GM23338 (cell line): ENCODE measurements around the gene COX7B2. TPM values are rescaled to one million over a fixed set of nuclear protein-coding genes. Genes with fewer than 3 reads are reported as not detected.

Source experiments
- ATAC-seq: fragments of 200-7000 bp; cut with Tn5 transposase; 3 replicates; pipeline ENCODE4 v1.9.1; 2020
- DNase-seq: peaks from one replicate; pipeline ENCODE4 v3.0.0-alpha.2; 2015; ENCODE audit warnings: low spot score
- H2AFZ ChIP-seq: fragments of 200-600 bp; sonication (generic); 2 replicates; pipeline ENCODE4 v1.8.0; 2016; ENCODE audit warnings: antibody characterized with exemption, mild to moderate bottlenecking, moderate library complexity
- H3F3A ChIP-seq: fragments of 200-600 bp; sonication (generic); replicated peaks from 2 replicates; pipeline ENCODE4 v1.8.0; 2017; ENCODE audit warnings: antibody characterized with exemption, mixed run types, low read depth
- H3K27ac ChIP-seq: fragments of 200-600 bp; sonication (generic); 2 replicates; pipeline ENCODE4 v1.6.1; 2016; ENCODE audit warnings: low read depth
- H3K27me3 ChIP-seq: fragments of 200-600 bp; sonication (generic); 2 replicates; pipeline ENCODE4 v1.8.0; 2016; ENCODE audit warnings: mild to moderate bottlenecking, mixed run types, moderate library complexity; ENCODE audit not compliant: insufficient read depth
- H3K36me3 ChIP-seq: fragments of 200-600 bp; sonication (generic); 2 replicates; pipeline ENCODE4 v1.8.0; 2016; ENCODE audit warnings: mild to moderate bottlenecking; ENCODE audit not compliant: insufficient read depth
- H3K4me1 ChIP-seq: fragments of 200-600 bp; sonication (generic); 2 replicates; pipeline ENCODE4 v1.8.0; 2016; ENCODE audit warnings: mild to moderate bottlenecking, moderate library complexity; ENCODE audit not compliant: insufficient read depth
- H3K4me2 ChIP-seq: fragments of 200-600 bp; sonication (generic); 2 replicates; pipeline ENCODE4 v1.7.1; 2017; ENCODE audit warnings: mixed run types
- H3K4me3 ChIP-seq: fragments of 200-600 bp; sonication (generic); 2 replicates; pipeline ENCODE4 v1.6.1; 2016; ENCODE audit warnings: mixed run types
- H3K79me2 ChIP-seq: fragments of 200-600 bp; sonication (generic); replicated peaks from 2 replicates; pipeline ENCODE4 v1.8.0; 2017; ENCODE audit warnings: mild to moderate bottlenecking; ENCODE audit not compliant: insufficient read depth
- H3K9me2 ChIP-seq: fragments of 200-600 bp; sonication (generic); 2 replicates; pipeline ENCODE4 v1.8.0; 2017; ENCODE audit not compliant: insufficient read depth
- H4K20me1 ChIP-seq: fragments of 200-600 bp; sonication (generic); replicated peaks from 2 replicates; pipeline ENCODE4 v1.8.0; 2017; ENCODE audit warnings: mild to moderate bottlenecking; ENCODE audit not compliant: insufficient read depth
- H3K27ac Mint-ChIP-seq: 2 replicates; pipeline ENCODE4 v1.8.0; 2020; ENCODE audit warnings: inconsistent platforms, mild to moderate bottlenecking, moderate library complexity, mixed read lengths
- H3K27me3 Mint-ChIP-seq: 3 replicates; pipeline ENCODE4 v1.8.0; 2022; ENCODE audit warnings: low read depth, mild to moderate bottlenecking, moderate library complexity, mixed read lengths, inconsistent platforms; ENCODE audit not compliant: insufficient read depth, poor library complexity
- H3K36me3 Mint-ChIP-seq: 3 replicates; pipeline ENCODE4 v1.8.0; 2021; ENCODE audit warnings: low read depth, mild to moderate bottlenecking, inconsistent platforms, moderate library complexity, mixed read lengths
- H3K4me1 Mint-ChIP-seq: 3 replicates; pipeline ENCODE4 v1.8.0; 2020; ENCODE audit warnings: mild to moderate bottlenecking, inconsistent platforms, mixed read lengths
- H3K4me3 Mint-ChIP-seq: 3 replicates; pipeline ENCODE4 v1.8.0; 2021; ENCODE audit warnings: moderate library complexity, mild to moderate bottlenecking, inconsistent platforms, mixed read lengths
- H3K9me3 Mint-ChIP-seq: 3 replicates; pipeline ENCODE4 v1.8.0; 2020; ENCODE audit warnings: moderate library complexity, mild to moderate bottlenecking, inconsistent platforms, mixed read lengths
- CREB1 ChIP-seq: fragments of 250-450 bp; sonication (Bioruptor Pico); IDR thresholded peaks from 2 replicates; pipeline ENCODE4 v1.5.0; 2020; ENCODE audit warnings: low read depth, mild to moderate bottlenecking, moderate library complexity
- JUNB ChIP-seq: IDR thresholded peaks from one replicate; pipeline ENCODE4 v1.6.1; 2016; ENCODE audit warnings: antibody characterized with exemption; ENCODE audit not compliant: unreplicated experiment
- NANOG ChIP-seq: IDR thresholded peaks from 2 replicates; pipeline ENCODE4 v1.6.1; 2016; ENCODE audit warnings: antibody characterized with exemption, borderline replicate concordance
- REST ChIP-seq: IDR thresholded peaks from one replicate; pipeline ENCODE4 v1.6.1; 2018; ENCODE audit warnings: antibody characterized with exemption; ENCODE audit not compliant: unreplicated experiment
- ZNF114 ChIP-seq: fragments of 250-450 bp; sonication (Bioruptor Pico); IDR thresholded peaks from 2 replicates; pipeline ENCODE4 v1.5.0; 2020; ENCODE audit warnings: mild to moderate bottlenecking, moderate library complexity
- ZNF331 ChIP-seq: fragments of 250-450 bp; sonication (Bioruptor Pico); IDR thresholded peaks from 2 replicates; pipeline ENCODE4 v1.5.0; 2020; ENCODE audit warnings: low read depth, mild to moderate bottlenecking, moderate library complexity
- ZNF462 ChIP-seq: fragments of 250-450 bp; sonication (Bioruptor Pico); IDR thresholded peaks from 2 replicates; pipeline ENCODE4 v1.5.0; 2020; ENCODE audit warnings: mild to moderate bottlenecking, moderate library complexity
- polyA plus RNA-seq: library from polyadenylated mRNA; unstranded; fragments of >200 nt; fragmentation: Nextera tagmentation; extraction: Ambion mirVana; gene quantifications from 2 replicates; pipeline ENCODE4 v1.2.1, GENCODE V29; 2016
- total RNA-seq: library from RNA; depleted of rRNA; stranded (reverse); fragments of >200 nt; shearing (Covaris generic); gene quantifications from 2 replicates; pipeline ENCODE4 v1.2.3, GENCODE V29; 2014

COX7B2 gene
- total and polyA plus RNA-seq, 2 experiments from 2014 or later = not detected

GRCh38 chr4:46955601-46956000 lies 46.6 kb upstream of the COX7B2 start (continued):
- no peak for TF ChIP-seq ZNF462 (CRISPR knock-in tag)
- no peak for TF ChIP-seq NANOG

- Histone ChIP-seq H2AFZ (no peak overlapping the region), H3K9me2 (no peaks in the 10 kb centered on the region), H3K4me1 (no peaks in the 10 kb centered on the region), H3K36me3 (no peaks in the 10 kb centered on the region), H3K4me2 (no peak overlapping the region), H3K4me3 (no peak overlapping the region), H3K27me3 (no peaks in the 10 kb centered on the region), H3K79me2 (no peaks in the 10 kb centered on the region), H4K20me1 (no peaks in the 10 kb centered on the region), H3K27ac (no peak overlapping the region), H3F3A (no peaks in the 10 kb centered on the region)
- no peak overlapping the region for H3K4me3 Mint-ChIP-seq
- no peaks in the 10 kb centered on the region for H3K4me1 Mint-ChIP-seq
- peaks cover 3% of the 10 kb centered on the region for H3K27me3 Mint-ChIP-seq
- H3K27ac Mint-ChIP-seq = no peak overlapping the region
- no peaks in the 10 kb centered on the region for H3K9me3 Mint-ChIP-seq
- no peaks in the 10 kb centered on the region for H3K36me3 Mint-ChIP-seq
- ATAC-seq (no peak), DNase-seq (no peak)
- no peak for TF ChIP-seq ZNF114 (CRISPR knock-in tag)
- no peak for TF ChIP-seq REST
- TF ChIP-seq CREB1 (CRISPR knock-in tag) = no peak
- TF ChIP-seq ZNF331 (CRISPR knock-in tag) = no peak
- no peak for TF ChIP-seq ZNF462 (CRISPR knock-in tag)
- no peak for TF ChIP-seq JUNB
Measured at GRCh38 chr4:46954643-46955042, 45.6 kb upstream of the COX7B2 start.
